HG03571 (cell line): ENCODE data around the gene VASN.
"Not testable (repeated sequence)": the region's sequence is repeated elsewhere in the genome, so short reads cannot be mapped to it uniquely, and the experiment has no call there.

Experiments used
- ATAC-seq: cut with Tn5 transposase; IDR thresholded peaks from one replicate; pipeline ENCODE4 v1.9.1; 2021; ENCODE audit not compliant: unreplicated experiment

VASN gene

GRCh38 chr16:4383591-4384444 lies 12.2 kb downstream of the VASN start:
- ATAC-seq = no peak

GRCh38 chr16:4384509-4384942 lies 12.9 kb downstream of the VASN start:
- no peak for ATAC-seq

- no peak for ATAC-seq
Observed at GRCh38 chr16:4385066-4385788, 13.6 kb downstream of the VASN start.

- no peak for ATAC-seq
Observed at GRCh38 chr16:4385789-4386450, 14.3 kb downstream of the VASN start.

- no peak for ATAC-seq
Observed at GRCh38 chr16:4386451-4386805, 14.8 kb downstream of the VASN start.

GRCh38 chr16:4386951-4387565 lies 15.4 kb downstream of the VASN start:
- ATAC-seq = no peak

- no peak for ATAC-seq
Observed at GRCh38 chr16:4387781-4388180, 16.1 kb downstream of the VASN start.

- ATAC-seq = no peak
Observed at GRCh38 chr16:4388271-4389021, 16.8 kb downstream of the VASN start.

- ATAC-seq = no peak
Observed at GRCh38 chr16:4389051-4389955, 17.7 kb downstream of the VASN start.

- no peak for ATAC-seq
Observed at GRCh38 chr16:4390266-4391260, 18.9 kb downstream of the VASN start.

GRCh38 chr16:4391631-4392381 lies 20.2 kb downstream of the VASN start:
- no peak for ATAC-seq

- ATAC-seq = no peak
Observed at GRCh38 chr16:4392382-4393239, 21.0 kb downstream of the VASN start.

- no peak for ATAC-seq
Observed at GRCh38 chr16:4393240-4393600, 21.6 kb downstream of the VASN start.

GRCh38 chr16:4393850-4394249 lies 22.2 kb downstream of the VASN start:
- not testable (repeated sequence) for ATAC-seq

- no peak for ATAC-seq
Observed at GRCh38 chr16:4395055-4395726, 23.5 kb downstream of the VASN start.

GRCh38 chr16:4399001-4399730 lies 27.5 kb downstream of the VASN start:
- no peak for ATAC-seq
